Right ventricle myocardium superior (tissue), 1 donor: ENCODE measurements around the gene TYW5. TPM values are rescaled to one million over a fixed set of nuclear protein-coding genes. Genes with fewer than 3 reads are reported as not detected.

Experiments used
- ATAC-seq: fragments of 200-7000 bp; cut with Tn5 transposase; one replicate; pipeline ENCODE4 v1.9.1; 2020; ENCODE audit warnings: mild to moderate bottlenecking; ENCODE audit not compliant: poor library complexity
- DNase-seq: peaks from one replicate; pipeline ENCODE4 v3.0.0-alpha.2; 2020
- intact Hi-C: fragments of 100-400 bp; cut with DNase I; formaldehyde crosslinking; loops from one replicate; pipeline ENCODE4 v1.11.2; 2022
- long read RNA-seq: library from polyadenylated mRNA; unstranded; transcript quantifications from one replicate; pipeline ENCODE4 v2.0.0, GENCODE V29; 2021
- total RNA-seq: library from RNA; stranded (reverse); fragmentation: NEBNext Ultra II Directional; extraction: Animal tissue kit (Norgen Biotek cat#: 25700); gene quantifications from one replicate; pipeline ENCODE4 v1.2.1, GENCODE V29; 2021
- donor health status: DM: no; HTN: yes; CAD: no; lungs with severe emphysema.

Gene TYW5
- total RNA-seq, result 2.7 TPM
- long read RNA-seq, full-length matches to known transcripts, result 3 of 4 reads
- long read RNA-seq, partial matches to known transcripts, result 0 of 4 reads
- long read RNA-seq, other reads (novel, unspliced or antisense), result 1 of 4 reads

DNA sequence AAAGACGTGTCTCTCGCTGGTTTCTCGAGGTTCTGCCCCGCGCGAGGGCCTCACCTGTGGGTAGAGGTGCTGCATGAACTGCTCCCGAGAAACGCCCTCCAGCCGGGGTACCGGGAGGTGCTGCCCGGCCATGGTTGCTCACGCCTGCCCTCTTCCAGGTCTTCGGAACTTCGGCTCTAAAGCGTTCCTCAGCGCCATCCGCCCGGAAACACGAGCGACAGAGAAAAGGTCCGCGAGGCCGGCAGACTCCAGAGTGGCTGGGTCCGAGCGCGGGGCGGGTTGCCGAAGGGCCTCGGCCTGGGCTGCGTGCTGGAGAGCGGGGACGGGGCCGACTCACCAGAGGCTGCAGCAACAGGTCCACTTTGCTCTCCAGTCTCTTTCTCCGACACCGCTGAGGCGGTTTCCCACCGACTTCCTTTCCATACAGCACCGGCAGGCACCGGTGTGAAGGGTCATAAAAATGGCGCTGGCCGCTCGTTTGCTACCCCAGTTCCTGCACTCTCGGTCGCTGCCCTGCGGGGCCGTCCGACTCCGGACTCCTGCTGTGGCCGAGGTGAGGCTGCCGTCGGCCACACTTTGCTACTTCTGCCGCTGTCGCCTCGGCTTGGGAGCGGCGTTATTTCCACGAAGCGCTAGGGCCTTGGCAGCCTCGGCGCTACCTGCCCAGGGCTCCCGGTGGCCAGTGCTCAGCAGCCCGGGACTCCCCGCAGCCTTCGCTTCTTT, at the start of gene TYW5, which contains the start of gene MAIP1:
TSS of gene TYW5 (minus strand) at position 153 of the 723 bp plus-strand sequence. CDS start at position 132, 21 bp downstream.
TSS of gene MAIP1 (plus strand) at position 244 of the 723 bp plus-strand sequence. CDS start at position 461, 217 bp downstream.
- intact Hi-C loops, result no loop called here
- ATAC-seq, result peak; percentile 97
- DNase-seq, result peak; percentile 88

DNA sequence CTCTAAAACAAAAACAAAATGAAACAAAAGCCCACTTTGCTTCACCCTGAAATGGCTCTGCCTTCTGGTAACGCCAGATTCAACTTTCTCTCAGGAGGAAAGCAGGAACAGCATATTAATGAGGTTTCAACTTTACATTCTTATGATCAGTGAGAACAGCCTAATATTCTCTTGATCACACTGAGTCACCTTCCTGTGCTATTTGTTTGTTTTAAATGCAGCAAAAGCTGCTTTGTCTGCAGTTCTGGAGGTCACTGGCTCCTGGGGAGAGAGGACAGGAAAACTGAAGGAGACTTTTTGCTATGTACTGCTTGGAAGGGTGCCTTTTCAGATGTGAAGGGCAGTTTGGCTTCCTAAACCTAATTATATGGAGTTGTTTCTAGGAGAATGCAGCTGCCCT, 48.2 kb upstream of the TYW5 start:
- ATAC-seq (no peak), DNase-seq (no peak)
- intact Hi-C loops, result no loop called here

DNA sequence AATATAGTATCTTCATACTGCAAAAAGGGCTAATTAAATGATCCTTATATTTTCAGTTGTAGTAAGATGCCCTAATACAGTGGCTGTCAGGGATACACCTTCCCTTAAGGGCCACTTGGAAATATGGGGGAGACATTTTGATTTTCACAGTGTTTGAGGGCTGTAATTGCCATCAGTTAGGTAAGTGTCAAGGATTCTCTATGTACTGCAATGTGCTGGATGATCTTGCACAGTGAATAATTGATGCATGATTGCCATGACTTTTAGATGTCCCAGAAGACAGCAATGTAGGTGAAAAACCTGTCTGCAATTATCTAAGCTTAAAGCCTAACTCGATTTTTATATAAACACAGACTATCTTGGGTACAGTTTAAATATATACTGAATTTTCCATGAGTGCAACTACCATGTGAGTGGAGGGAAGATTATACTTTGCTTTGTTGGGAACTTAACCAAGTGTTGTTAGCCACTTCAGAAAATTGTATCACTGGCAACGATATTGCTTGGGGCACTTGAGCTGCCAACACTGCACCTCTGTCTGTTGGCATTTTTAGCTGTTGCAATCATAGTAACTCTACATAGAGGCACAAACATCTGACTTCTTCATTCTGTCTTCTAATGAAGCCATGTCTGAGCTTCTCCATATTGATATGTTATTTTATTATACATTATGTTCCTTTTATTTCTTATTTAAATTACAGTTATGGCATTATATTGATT, 45.3 kb upstream of the TYW5 start:
- DNase-seq (no peak), ATAC-seq (peak; percentile 91)
- intact Hi-C loops, result no loop called here

DNA sequence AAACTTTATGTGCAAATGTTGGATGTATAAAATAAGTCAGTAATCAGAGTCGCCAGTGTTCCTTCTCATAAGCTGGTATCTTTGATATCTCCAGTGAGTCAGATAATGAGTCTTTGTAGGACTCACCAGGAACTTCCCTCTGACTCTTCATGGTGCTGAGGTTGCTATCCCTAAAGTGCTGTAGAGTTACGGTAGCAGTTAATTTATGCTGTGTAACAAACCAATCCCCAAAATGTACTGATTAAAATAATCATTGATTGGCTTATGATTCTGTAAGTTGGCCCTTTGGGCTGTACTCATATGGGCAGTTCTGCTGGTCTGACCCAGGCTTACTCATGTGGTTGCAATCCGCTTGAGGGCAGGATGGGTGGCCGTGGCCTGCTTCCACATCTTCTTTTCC, 43.9 kb upstream of the TYW5 start:
- ATAC-seq (no peak), DNase-seq (no peak)
- intact Hi-C loops, result loop anchor here (10.0 kb wide), 1 partner anchor 306 kb away; the partner anchor contains the start of gene SPATS2L

- intact Hi-C loops, result loop anchor here (10.0 kb wide), 1 partner anchor 308 kb away; the partner anchor contains the start of gene SPATS2L
- ATAC-seq (peak; percentile 63), DNase-seq (no peak)
Observed at GRCh38 chr2:199997296-199997695, 42.0 kb upstream of the TYW5 start.

- no peak for ATAC-seq
- intact Hi-C loops, result loop anchor here (10.0 kb wide), 1 partner anchor 310 kb away; the partner anchor contains the start of gene SPATS2L
- DNase-seq, result no peak
Observed at GRCh38 chr2:199994896-199995295, 39.6 kb upstream of the TYW5 start.

GRCh38 chr2:199994371-199994770, 39.1 kb upstream of the TYW5 start:
- DNase-seq (no peak), ATAC-seq (no peak)
- intact Hi-C loops, result loop anchor here (10.0 kb wide), 1 partner anchor 310 kb away; the partner anchor contains the start of gene SPATS2L

- intact Hi-C loops, result loop anchor here (10.0 kb wide), 1 partner anchor 313 kb away; the partner anchor contains the start of gene SPATS2L
- DNase-seq (no peak), ATAC-seq (no peak)
Observed at GRCh38 chr2:199992296-199992695, 37.0 kb upstream of the TYW5 start.

GRCh38 chr2:199991691-199992090, 36.4 kb upstream of the TYW5 start:
- DNase-seq (no peak), ATAC-seq (no peak)
- intact Hi-C loops, result loop anchor here (10.0 kb wide), 1 partner anchor 313 kb away; the partner anchor contains the start of gene SPATS2L

- intact Hi-C loops, result loop anchor here (10.0 kb wide), 1 partner anchor 315 kb away; the partner anchor contains the start of gene SPATS2L
- DNase-seq (no peak), ATAC-seq (no peak)
Observed at GRCh38 chr2:199989822-199990221, 34.5 kb upstream of the TYW5 start.

DNA sequence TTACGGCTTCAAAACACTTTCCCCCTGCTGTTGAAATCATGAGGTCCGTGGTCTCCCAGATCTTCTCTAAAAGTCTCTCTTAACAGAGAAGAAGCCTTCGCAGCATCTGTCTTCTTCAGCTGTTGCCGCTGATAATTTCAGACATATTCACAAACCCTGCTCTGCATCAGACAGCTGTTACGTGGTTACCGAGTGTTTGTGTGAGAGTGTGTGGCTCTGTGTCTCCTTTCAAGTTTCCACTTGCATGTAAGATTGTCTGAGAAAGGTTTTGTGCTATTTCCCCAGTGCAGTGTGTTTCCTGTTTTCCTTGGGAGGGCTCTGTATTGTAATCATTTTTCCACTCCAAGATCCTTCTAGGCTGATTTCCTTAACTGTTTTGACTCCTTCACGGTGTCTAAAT, 32.9 kb upstream of the TYW5 start:
- ATAC-seq, result peak; percentile 36
- intact Hi-C loops, result no loop called here
- no peak for DNase-seq

DNA sequence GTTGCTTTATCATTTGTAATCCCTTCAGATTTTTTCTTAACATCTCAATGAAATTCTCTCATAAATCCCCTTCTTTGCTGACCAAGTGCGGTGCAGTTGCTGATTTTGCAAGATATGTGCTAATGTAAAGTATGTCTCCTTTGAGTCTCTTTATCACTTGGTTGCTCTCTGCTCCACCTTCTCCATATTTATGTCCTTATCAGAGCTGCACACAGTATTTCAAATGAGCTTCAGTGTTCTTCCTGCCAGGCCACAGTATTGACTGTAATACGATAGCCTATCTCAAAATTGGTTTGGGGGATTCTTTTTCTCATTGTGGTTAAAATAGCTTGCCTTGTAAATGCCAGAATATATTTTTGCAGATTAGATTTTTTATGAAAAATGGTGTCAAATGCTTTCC, 32.3 kb upstream of the TYW5 start:
- DNase-seq (no peak), ATAC-seq (no peak)
- intact Hi-C loops, result no loop called here

DNA sequence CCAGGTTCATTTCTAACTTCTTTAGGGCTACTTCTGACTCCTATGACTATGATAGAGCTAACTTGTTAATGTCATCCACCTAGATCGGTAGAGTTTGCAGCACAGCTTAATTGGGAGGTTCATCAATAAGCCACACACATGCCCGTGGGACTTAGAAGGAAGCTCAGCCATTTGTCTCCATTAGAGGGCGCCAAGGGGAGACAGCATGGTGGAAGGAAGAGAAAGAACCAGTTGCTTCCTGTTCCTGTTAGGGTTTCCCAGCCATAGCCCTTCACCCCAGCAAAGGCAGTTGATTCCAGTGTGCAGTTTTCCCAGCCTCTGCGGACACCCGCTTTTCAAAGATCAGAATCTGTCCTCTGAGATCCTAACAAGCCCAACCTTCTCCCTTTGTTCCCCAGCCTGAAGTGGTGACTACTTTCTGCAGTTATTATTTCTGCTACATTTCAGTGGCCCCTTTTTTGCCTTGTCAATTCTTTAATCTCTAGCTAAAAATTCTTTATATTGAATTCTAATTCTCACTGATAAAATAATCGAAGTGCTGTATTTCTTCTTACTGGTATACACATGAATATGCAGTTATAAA, 30.4 kb upstream of the TYW5 start:
- peak; percentile 91 for ATAC-seq
- intact Hi-C loops, result no loop called here
- peak; percentile 46 for DNase-seq

- DNase-seq (no peak), ATAC-seq (no peak)
- intact Hi-C loops, result loop anchor here (5.0 kb wide), 1 partner anchor 498 kb away; no protein-coding TSS in a partner anchor
Observed at GRCh38 chr2:199984755-199985154, 29.5 kb upstream of the TYW5 start.

- ATAC-seq (no peak), DNase-seq (no peak)
- intact Hi-C loops, result loop anchor here (5.0 kb wide), 1 partner anchor 498 kb away; no protein-coding TSS in a partner anchor
Observed at GRCh38 chr2:199984159-199984558, 28.9 kb upstream of the TYW5 start.

DNA sequence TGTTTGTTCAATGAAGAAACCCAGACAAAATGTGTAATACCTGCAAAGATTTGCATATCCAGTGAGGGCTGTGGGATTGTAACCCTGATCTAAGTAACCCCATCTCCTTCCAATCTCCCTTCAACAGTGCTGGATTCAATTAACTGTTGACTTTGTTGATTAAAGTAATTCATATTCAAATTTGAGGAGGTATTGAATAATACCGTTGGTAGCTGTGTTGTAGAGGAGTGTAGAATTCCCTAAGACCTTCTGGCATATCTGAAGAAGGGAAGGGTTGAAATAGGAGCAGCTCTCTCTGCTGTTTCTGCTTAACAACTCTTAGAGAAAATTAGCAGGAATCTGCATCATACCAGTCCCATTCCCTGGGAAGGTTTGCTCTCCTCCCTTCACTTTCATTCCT, 28.2 kb upstream of the TYW5 start:
- no peak for ATAC-seq
- DNase-seq, result no peak
- intact Hi-C loops, result loop anchor here (5.0 kb wide), 1 partner anchor 499 kb away; no protein-coding TSS in a partner anchor

DNA sequence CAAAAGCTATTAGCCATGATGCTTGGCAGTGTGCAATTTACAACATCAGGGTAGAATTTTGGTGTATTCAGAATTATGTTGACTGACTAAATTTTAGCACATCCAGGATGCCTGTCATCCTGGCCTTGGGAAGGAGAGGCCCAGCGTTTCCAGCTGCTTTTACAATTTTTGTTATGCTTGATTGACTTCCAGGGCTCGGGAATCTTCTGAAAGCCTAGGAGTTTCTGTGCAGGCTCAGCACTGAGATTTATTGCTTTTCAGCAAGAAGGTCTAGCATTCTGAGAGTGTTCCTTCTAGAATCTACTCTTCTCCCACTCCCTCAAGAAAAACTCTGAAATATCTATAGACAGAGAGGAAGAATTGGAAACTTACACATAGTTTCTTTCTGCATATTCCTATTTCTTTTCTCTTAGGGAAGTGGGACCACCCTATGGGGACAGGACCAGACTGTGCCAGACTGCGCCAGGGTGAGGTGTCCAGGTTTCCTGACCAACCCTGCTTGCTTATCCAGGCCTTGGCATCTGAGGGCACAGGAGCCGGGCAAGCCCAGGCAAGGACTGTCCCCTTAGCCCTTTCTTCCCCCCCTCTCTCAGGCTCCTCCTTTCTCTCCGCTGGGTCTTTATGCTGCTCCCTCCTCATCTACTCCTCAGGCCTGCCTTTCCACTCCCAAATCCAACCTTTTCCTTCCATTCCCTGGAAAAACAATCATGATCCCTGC, 27.0 kb upstream of the TYW5 start:
- ATAC-seq, result no peak
- intact Hi-C loops, result loop anchor here (5.0 kb wide), 1 partner anchor 500 kb away; no protein-coding TSS in a partner anchor
- DNase-seq, result no peak
